Upper lobe of right lung (tissue), 1 donor: ENCODE results near the gene NDUFB2. TPM values are rescaled to one million over a fixed set of nuclear protein-coding genes. Genes with fewer than 3 reads are reported as not detected.

Experiments
- ATAC-seq: fragments of 200-7000 bp; cut with Tn5 transposase; one replicate; pipeline ENCODE4 v1.9.1; 2020; ENCODE audit warnings: mild to moderate bottlenecking, moderate library complexity
- DNase-seq: peaks from one replicate; pipeline ENCODE4 v3.0.0-alpha.2; 2020
- H3K27ac ChIP-seq: fragments of 200-600 bp; one replicate; pipeline ENCODE4 v1.8.0; 2022
- H3K27me3 ChIP-seq: fragments of 200-600 bp; one replicate; pipeline ENCODE4 v1.8.0; 2022; ENCODE audit warnings: mild to moderate bottlenecking
- H3K36me3 ChIP-seq: fragments of 200-600 bp; one replicate; pipeline ENCODE4 v1.8.0; 2022
- H3K4me1 ChIP-seq: fragments of 200-600 bp; one replicate; pipeline ENCODE4 v1.8.0; 2022
- H3K4me3 ChIP-seq: fragments of 200-600 bp; one replicate; pipeline ENCODE4 v1.8.0; 2022; ENCODE audit warnings: mild to moderate bottlenecking
- H3K9me3 ChIP-seq: fragments of 200-600 bp; one replicate; pipeline ENCODE4 v1.8.0; 2022
- intact Hi-C: fragments of 100-400 bp; cut with DNase I; formaldehyde crosslinking; loops from one replicate; pipeline ENCODE4 v1.11.0; 2022
- long read RNA-seq: library from polyadenylated mRNA; unstranded; transcript quantifications from one replicate; pipeline ENCODE4 v2.0.0, GENCODE V29; 2021
- total RNA-seq: library from RNA; stranded (reverse); fragmentation: NEBNext Ultra II Directional; extraction: Animal tissue kit (Norgen Biotek cat#: 25700); gene quantifications from one replicate; pipeline ENCODE4 v1.2.1, GENCODE V29; 2021
- TF ChIP-seq, protein P1 (sequence below): fragments of 200-600 bp; IDR thresholded peaks from one replicate; pipeline ENCODE4 v1.8.0; 2022; ENCODE audit warnings: antibody characterized with exemption
- donor health status: DM: no; HTN: yes; CAD: no; lungs with severe emphysema.

NDUFB2 gene
- 160 TPM for total RNA-seq
- long read RNA-seq, transcript NDUFB2-201 (4 exons, 504 nt) = major isoform, 74 of 82 reads
- long read RNA-seq, partial matches to known transcripts = 0 of 82 reads
- long read RNA-seq, other reads (novel, unspliced or antisense) = 2 of 82 reads

DNA sequence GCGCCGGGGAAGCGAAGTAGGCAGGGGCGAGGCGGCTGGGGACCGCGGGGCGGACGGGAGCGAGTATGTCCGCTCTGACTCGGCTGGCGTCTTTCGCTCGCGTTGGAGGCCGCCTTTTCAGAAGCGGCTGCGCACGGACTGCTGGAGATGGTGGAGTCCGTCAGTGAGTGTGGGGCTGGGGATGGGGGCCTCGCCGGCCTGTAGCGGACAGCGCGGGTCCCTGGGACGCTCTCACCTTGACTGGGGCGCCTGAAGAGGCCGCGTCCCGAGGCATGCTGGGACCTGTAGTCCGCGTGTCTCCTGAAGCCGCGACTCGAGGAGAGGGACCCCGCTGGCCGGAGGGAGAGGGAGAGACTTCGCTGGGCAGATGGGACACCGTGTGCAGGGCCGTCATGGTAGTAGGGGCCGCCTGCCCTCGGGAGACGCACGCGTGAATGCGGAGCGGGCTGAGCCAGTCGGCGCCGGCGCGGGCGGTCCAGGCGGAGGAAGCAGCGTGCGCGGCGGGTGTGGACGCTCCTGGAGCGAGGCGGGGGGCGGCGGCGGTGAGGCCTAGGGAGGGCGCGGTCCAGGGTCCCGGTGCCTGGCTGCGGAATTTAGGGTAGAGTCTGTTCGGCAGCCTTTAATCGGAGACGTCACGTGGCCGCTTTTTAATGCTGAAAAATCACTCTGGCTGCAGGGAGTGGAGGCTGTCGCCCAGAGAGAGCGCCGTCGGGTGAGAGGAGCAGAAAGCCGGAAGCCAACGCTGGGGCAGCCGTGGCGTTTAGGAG lies at the start of gene NDUFB2:
Gene NDUFB2 (plus strand): TSS at position 29 of the 767 bp plus-strand sequence. CDS start 37 bp downstream, at position 66.
- ATAC-seq = peak; percentile 95
- H3K4me1 ChIP-seq = peaks cover 16% of the 10 kb centered on the region
- H3K9me3 ChIP-seq = no peaks in the 10 kb centered on the region
- peak; percentile 92 for DNase-seq
- TF ChIP-seq, protein P1, sequence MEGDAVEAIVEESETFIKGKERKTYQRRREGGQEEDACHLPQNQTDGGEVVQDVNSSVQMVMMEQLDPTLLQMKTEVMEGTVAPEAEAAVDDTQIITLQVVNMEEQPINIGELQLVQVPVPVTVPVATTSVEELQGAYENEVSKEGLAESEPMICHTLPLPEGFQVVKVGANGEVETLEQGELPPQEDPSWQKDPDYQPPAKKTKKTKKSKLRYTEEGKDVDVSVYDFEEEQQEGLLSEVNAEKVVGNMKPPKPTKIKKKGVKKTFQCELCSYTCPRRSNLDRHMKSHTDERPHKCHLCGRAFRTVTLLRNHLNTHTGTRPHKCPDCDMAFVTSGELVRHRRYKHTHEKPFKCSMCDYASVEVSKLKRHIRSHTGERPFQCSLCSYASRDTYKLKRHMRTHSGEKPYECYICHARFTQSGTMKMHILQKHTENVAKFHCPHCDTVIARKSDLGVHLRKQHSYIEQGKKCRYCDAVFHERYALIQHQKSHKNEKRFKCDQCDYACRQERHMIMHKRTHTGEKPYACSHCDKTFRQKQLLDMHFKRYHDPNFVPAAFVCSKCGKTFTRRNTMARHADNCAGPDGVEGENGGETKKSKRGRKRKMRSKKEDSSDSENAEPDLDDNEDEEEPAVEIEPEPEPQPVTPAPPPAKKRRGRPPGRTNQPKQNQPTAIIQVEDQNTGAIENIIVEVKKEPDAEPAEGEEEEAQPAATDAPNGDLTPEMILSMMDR = no peak
- intact Hi-C loops = no loop called here
- H3K27ac ChIP-seq = peak within 1 kb of the TSS; percentile 91
- H3K27me3 ChIP-seq = no peaks in the 10 kb centered on the region
- peak within 1 kb of the TSS; percentile 73 for H3K4me3 ChIP-seq
- peaks cover 8% of the 10 kb centered on the region for H3K36me3 ChIP-seq

GRCh38 chr7:140646931-140647647 lies 49.4 kb upstream of the NDUFB2 start:
- intact Hi-C loops = no loop called here
- DNase-seq (peak; percentile 63), ATAC-seq (peak; percentile 77)
- H3K36me3 ChIP-seq = no peaks in the 10 kb centered on the region
- peaks cover 9% of the 10 kb centered on the region for H3K27me3 ChIP-seq
- H3K9me3 ChIP-seq = no peaks in the 10 kb centered on the region
- TF ChIP-seq, protein P1 = peak; percentile 48
- H3K4me3 ChIP-seq = no peak overlapping the region
- H3K4me1 ChIP-seq = no peaks in the 10 kb centered on the region
- H3K27ac ChIP-seq = no peak overlapping the region

DNA sequence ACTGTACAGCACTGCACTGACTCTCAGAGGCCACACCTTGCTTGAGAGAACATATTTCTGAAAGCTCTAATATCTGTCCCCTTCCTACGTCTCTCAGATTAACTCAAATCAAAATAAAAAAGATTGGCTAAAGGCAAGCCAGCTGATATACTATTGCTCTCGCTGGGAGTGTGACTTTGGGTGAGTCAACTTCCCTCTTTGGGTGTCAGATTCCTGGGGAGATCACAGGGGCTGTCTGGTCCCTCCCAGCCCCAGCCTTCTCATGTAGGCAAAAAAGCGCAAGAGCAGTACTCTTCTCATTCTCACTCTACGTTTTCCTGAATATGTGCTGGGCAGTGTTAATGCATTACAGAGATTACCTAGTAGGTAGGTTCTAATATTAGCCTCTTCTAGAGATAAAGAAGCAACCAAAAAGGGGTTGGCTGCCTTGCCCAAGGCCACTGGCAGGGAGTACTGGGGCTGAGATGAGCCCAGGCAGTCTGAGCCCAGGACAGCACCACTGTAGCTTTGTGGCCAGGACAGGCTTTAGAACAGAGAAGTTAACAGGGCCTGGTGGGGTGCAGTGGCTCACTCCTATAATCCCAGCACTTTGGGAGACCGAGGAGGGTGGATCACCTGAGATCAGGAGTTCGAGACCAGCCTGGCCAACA lies 46.8 kb upstream of the NDUFB2 start:
- DNase-seq = peak; percentile 12
- H3K36me3 ChIP-seq = no peaks in the 10 kb centered on the region
- ATAC-seq = peak; percentile 13
- no peaks in the 10 kb centered on the region for H3K9me3 ChIP-seq
- no peaks in the 10 kb centered on the region for H3K4me1 ChIP-seq
- intact Hi-C loops = loop anchor here (5.0 kb wide), 1 partner anchor 132 kb away; no protein-coding TSS in a partner anchor
- no peaks in the 10 kb centered on the region for H3K27me3 ChIP-seq
- no peak overlapping the region for H3K27ac ChIP-seq
- TF ChIP-seq, protein P1 = no peak
- H3K4me3 ChIP-seq = no peak overlapping the region

DNA sequence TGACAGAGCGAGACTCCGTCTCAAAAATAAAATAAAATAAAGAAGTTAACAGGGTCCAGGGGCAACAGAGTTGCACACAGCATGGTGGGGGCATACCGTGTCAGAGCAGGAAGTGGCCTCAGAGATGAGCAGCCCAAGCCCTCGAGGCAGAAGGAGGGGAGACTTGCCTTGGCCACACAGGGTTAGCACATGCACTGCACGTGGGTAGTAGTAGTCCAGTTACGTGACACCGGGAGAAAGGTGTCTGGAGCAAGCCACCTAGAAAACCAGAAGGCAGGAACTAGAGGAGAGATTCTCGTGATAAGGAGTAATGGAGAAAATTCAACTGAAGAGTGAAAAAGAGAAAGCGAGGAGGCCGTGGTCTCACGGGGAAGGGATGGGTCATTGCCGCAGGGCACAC lies 46.1 kb upstream of the NDUFB2 start:
- no peaks in the 10 kb centered on the region for H3K36me3 ChIP-seq
- H3K9me3 ChIP-seq = no peaks in the 10 kb centered on the region
- TF ChIP-seq, protein P1 = no peak
- H3K4me1 ChIP-seq = no peaks in the 10 kb centered on the region
- no peaks in the 10 kb centered on the region for H3K27me3 ChIP-seq
- DNase-seq = peak; percentile 18
- H3K4me3 ChIP-seq = no peak overlapping the region
- intact Hi-C loops = loop anchor here (5.0 kb wide), 1 partner anchor 133 kb away; no protein-coding TSS in a partner anchor
- ATAC-seq = no peak
- no peak overlapping the region for H3K27ac ChIP-seq

DNA sequence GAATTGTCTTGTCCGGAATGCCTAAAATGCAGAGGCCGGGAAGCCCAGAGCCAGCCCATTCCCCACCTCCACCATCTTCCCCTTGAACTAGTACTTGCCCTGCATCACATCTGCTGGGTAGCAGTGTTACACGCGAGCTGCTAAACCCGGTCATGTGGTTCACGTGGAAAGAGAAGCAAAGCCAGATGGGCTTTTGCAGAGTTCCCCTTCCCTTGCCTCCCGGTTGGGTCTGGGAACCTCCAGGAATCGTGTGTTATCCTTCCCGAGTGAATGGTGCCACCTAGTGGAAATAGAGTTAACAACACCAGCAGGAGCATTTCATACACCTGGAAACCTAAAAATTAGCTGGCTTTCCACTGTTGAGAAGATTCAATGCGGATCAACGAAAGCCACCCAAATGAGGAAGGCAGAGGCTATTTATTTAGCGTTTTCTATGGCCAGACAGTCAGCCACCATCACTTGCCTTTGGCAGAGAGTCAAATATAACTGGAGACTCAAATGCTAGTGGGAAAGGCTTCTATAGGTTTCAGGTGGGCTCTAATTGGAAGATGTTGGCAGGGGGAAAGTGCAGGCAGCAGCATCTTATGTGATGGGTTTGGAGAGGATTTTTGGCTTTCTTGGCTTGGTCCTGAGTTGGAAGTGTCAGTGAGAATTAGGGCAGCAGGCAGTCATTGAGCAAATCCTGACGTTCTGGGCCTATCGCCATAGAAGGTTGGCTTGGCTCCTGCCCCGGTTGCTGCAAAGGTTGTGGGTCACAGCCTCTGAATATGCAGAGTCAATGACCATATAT lies 43.0 kb upstream of the NDUFB2 start:
- Histone ChIP-seq H3K4me1 (peaks cover 14% of the 10 kb centered on the region), H3K36me3 (no peaks in the 10 kb centered on the region), H3K4me3 (no peak overlapping the region), H3K27me3 (no peaks in the 10 kb centered on the region), H3K27ac (no peak overlapping the region), H3K9me3 (no peaks in the 10 kb centered on the region)
- intact Hi-C loops = loop anchor here (5.0 kb wide), 1 partner anchor 136 kb away; no protein-coding TSS in a partner anchor
- ATAC-seq = peak; percentile 81
- TF ChIP-seq, protein P1 = peak; percentile 86
- peak; percentile 61 for DNase-seq
